Measurements from ENCODE around the gene DPYD.
"Not testable (repeated sequence)": the region's sequence is repeated elsewhere in the genome, so short reads cannot be mapped to it uniquely, and the experiment has no call there.

Gene DPYD

DNA sequence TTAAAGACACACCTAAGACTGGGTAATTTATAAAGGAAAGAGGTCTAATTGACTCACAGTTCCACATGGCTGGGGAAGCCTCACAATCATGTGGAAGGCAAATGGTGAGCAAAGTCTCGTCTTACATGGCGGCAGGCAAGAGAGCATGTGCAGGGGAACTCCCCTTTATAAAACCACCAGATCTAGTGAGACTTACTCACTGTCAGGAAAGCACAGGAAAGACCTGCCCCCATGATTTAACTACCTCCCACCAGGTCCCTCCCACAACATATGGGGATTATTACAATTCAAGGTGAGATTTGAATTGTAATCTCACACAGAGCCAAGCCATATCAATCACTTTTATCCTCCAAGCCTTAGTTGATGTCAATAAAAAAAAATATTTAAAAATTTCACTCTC is 689.5 kb downstream of the DPYD start:
- H3K36me3 Mint-ChIP-seq, result peaks cover 25% of the 10 kb centered on the region
- H3K27me3 Mint-ChIP-seq, H3K9me3 Mint-ChIP-seq, ATAC-seq, H3K4me1 Mint-ChIP-seq, H3K27ac Mint-ChIP-seq, H3K4me3 Mint-ChIP-seq: not testable (repeated sequence)

DNA sequence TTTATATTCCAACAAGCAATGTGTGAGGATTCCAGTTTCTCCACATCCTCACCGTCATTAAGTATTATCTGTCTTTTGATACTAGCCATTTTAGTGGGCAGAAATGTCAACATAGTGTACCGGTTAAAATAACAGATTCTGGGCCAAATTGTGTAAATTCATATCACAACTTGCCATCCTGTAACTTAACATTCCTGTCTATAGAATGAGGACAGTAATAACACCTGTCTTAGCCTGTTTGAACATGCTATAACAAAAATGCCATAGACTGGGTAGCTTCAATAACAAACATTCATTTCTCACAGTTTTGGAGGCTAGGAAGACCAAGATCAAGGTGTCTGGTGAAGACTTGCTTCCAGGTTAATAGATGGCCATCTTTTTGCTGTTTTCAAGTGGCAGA is 708.2 kb downstream of the DPYD start:
- ATAC-seq, result no peak

DNA sequence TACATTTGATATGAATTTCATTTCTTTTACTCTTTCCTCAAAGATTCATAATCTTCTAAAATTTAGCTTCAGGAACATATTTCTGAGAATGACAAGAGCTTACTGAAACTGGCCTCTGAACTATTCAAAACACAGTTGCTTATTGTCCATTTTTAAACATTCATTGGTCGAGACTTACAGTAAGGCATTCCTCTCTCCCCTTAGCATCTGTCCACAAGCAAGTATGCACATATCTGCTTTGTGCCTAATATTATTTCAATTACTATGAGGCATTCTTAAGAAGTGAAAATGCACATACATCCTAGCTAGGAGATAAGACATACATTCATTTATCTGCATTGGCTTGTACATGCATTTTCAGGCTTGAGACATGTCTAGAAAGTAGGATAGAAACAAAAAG is 710.5 kb downstream of the DPYD start:
- Mint-ChIP-seq H3K4me3 (no peak overlapping the region), H3K4me1 (no peaks in the 10 kb centered on the region), H3K27ac (no peak overlapping the region), H3K27me3 (no peaks in the 10 kb centered on the region), H3K9me3 (no peaks in the 10 kb centered on the region), H3K36me3 (no peaks in the 10 kb centered on the region)
- ATAC-seq, result no peak

More for the DNA sequence above, 708.2 kb downstream of the DPYD start:
- Mint-ChIP-seq H3K4me3 (no peak overlapping the region), H3K36me3 (peaks cover 6% of the 10 kb centered on the region), H3K27ac (no peak overlapping the region), H3K27me3 (no peaks in the 10 kb centered on the region), H3K9me3 (no peaks in the 10 kb centered on the region), H3K4me1 (no peaks in the 10 kb centered on the region)

DNA sequence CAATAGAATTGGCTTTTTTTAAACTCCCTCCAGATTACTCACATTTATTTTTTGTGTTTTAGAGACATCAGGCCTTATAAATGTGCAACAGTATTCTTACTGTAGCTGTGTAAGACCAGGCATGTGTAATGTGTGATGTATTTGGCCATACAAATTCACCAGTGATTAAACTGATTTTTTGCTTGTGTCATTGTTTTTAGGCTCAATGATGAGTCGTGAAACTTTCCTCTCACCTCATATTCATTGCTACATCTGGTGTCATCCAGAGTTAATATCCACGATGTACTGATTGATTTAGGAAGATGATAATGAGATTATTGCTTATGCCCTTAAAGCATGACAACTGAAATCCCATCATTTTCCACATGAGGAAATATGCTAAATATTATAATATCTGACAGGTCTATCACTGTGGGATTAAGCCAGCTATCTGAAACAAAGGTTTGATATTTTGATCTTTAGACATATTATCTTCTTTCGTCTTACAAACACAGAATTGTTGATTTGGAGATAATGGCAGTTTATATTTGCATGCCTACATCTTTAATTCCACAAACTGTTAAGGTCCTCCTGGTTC is 711.4 kb downstream of the DPYD start:
- Mint-ChIP-seq H3K4me3 (no peak overlapping the region), H3K9me3 (no peaks in the 10 kb centered on the region), H3K27ac (no peak overlapping the region), H3K36me3 (no peaks in the 10 kb centered on the region), H3K27me3 (no peaks in the 10 kb centered on the region), H3K4me1 (no peaks in the 10 kb centered on the region)
- ATAC-seq, result no peak

DNA sequence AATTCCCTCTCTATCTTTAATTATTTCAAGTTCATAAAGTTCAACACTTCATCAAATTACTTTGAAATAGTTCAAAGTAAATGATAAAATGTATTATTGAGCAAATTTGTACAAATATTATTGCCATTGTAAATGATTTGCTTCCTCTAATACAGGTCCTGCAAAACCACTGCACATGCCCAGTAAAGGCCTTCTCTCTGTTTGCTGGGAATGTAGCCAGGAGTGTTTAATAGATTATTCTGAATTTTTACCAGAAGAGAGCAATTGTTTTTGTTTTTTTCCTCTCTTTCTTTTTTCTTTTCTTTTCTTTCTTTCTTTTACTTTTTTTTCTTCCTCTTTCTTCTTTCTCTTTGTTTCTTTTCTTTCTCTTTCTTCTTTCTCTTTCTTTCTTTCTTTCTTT is 713.0 kb downstream of the DPYD start:
- Mint-ChIP-seq H3K4me1 (no peaks in the 10 kb centered on the region), H3K4me3 (no peak overlapping the region), H3K9me3 (no peaks in the 10 kb centered on the region), H3K36me3 (no peaks in the 10 kb centered on the region), H3K27me3 (no peaks in the 10 kb centered on the region), H3K27ac (no peak overlapping the region)
- no peak for ATAC-seq

DNA sequence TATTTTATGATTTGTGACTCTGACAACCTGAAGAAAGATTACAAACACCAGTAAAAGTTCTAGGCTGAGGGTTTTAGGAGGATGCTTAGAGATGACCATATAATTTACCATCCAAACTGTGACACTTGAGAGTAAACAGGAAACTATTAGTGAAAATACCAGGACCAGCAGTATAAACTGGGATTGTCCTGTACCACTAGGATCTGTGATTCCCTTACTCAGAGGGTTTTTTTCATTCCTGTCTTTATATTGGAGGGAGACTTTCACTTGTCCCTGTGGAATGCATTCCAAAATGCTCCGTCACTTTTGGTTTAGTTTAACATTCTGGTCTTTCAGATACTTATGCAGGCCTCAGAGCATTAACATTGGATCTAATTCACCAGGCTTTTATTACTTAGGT is 716.4 kb downstream of the DPYD start:
- Mint-ChIP-seq H3K4me3 (no peak overlapping the region), H3K27me3 (no peaks in the 10 kb centered on the region), H3K36me3 (no peaks in the 10 kb centered on the region), H3K4me1 (no peaks in the 10 kb centered on the region), H3K9me3 (no peaks in the 10 kb centered on the region), H3K27ac (no peak overlapping the region)
- no peak for ATAC-seq

DNA sequence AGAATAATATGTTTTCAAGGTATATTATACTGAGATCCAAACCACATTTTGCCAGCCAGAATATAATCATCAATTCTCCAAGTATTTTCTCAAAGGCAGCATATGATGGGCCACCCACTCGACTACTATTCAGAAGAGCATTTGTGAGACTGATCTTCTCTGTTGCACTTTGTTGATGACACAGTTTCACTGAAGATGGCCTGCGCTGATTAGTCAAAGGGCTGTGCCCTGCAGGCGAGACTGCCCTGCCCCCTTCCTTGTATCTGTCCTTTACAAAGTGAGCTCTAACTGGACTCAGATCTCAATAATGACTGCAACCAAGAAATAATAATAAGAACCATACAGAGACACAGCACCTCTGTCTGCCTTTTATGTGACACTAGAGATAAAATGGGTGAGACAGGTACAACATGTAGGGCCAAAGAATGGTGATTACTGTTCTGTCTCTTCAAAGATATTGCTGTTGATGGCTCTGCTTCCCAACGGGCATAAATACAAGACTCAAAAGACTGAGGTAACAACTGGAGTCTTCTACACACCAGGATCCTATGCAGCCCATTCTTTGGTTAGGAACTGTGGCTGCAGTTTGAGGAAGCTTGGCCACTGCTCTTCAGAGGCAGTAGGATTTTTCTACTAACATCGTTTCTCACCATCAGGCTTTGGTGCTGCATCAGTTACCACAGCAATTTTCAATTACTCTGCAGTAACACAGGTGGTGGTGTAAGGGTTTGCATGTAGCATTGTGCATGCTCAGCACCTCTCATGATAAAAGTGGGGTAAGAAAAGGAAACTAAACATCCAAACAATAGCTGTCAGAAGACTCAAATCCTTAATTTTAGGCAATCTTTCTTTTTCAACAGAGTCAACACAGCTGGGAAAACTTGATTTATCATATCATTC is 718.1 kb downstream of the DPYD start:
- Mint-ChIP-seq H3K36me3 (no peaks in the 10 kb centered on the region), H3K4me1 (no peaks in the 10 kb centered on the region), H3K4me3 (no peak overlapping the region), H3K27me3 (no peaks in the 10 kb centered on the region), H3K9me3 (no peaks in the 10 kb centered on the region), H3K27ac (no peak overlapping the region)
- ATAC-seq, result no peak

DNA sequence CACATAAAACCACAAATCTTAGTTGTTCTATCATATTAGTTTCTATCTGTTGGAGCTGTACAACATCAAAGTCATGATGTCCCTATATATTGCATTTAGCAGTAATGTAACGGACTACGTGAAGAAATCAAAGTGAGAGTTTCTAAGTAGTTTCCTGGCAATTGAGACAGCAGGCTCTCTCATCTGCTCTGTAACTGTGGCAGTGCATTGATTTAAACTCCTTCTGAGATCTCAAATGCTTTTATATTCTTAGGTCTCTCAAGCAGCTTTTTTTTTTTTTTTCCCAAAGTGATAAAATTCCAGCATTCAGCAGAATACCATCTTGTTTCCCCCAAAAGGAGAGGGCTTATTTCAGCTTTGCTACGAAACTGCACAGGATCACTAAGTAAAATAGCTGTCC is 719.2 kb downstream of the DPYD start:
- no peak for ATAC-seq
- no peaks in the 10 kb centered on the region for H3K9me3 Mint-ChIP-seq
- no peaks in the 10 kb centered on the region for H3K27me3 Mint-ChIP-seq
- H3K4me1 Mint-ChIP-seq, result no peaks in the 10 kb centered on the region
- H3K36me3 Mint-ChIP-seq, result no peaks in the 10 kb centered on the region
- H3K4me3 Mint-ChIP-seq, result no peak overlapping the region
- no peak overlapping the region for H3K27ac Mint-ChIP-seq

DNA sequence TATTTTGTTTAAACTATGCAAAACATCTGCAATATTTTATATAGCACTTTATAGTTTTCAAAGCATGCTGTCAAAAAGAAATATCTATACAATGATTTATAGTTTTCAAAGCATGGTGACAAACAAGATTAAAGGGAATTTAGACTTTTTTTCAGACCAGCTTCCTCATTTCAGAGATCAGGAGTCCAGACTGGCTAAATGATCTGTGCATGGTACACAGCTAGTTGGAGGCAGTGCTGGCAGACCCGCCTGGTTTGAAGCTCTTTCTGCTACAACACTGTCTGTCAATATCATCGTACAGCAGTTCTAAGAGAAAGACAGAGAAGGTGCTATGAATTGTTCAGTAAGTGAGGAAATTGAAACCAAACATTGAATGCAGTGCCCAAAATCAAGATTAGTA is 720.2 kb downstream of the DPYD start:
- no peak for ATAC-seq
- Mint-ChIP-seq H3K4me3 (no peak overlapping the region), H3K4me1 (no peaks in the 10 kb centered on the region), H3K36me3 (no peaks in the 10 kb centered on the region), H3K27ac (no peak overlapping the region), H3K27me3 (no peaks in the 10 kb centered on the region), H3K9me3 (no peaks in the 10 kb centered on the region)

DNA sequence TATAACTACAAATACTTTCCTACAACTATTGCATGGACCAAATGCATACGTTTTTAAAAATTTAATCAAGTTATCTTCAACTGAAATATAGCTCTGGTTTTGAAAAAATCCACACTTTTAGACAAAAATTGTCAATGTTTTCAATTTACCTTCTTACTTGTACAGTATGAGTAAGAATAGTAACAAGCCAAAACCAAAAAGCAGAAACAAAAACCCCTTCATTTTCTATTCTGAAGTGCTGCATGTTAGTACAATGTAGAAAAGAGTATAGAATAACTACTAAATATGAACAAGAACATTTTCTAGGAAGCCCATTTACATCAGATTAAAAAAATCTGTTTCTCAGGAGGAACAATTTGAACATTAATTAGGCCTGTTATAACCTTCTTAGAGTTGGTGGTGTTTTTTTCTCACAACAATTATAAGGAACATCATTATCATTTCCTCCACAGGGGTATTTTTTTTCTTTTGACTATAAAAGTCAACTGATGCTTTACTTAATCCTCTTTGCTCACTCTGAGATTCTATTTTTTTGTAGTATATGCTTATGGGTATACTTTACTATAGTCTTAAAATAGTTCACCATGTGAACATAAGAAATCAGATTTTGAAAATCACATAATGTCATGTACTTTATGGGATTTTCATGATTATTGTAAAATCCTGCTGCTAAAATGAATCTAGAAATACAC is 723.9 kb downstream of the DPYD start:
- no peak for ATAC-seq
- Mint-ChIP-seq H3K4me3 (no peak overlapping the region), H3K27me3 (no peaks in the 10 kb centered on the region), H3K27ac (no peak overlapping the region), H3K9me3 (no peaks in the 10 kb centered on the region), H3K36me3 (peaks cover 2% of the 10 kb centered on the region), H3K4me1 (no peaks in the 10 kb centered on the region)

DNA sequence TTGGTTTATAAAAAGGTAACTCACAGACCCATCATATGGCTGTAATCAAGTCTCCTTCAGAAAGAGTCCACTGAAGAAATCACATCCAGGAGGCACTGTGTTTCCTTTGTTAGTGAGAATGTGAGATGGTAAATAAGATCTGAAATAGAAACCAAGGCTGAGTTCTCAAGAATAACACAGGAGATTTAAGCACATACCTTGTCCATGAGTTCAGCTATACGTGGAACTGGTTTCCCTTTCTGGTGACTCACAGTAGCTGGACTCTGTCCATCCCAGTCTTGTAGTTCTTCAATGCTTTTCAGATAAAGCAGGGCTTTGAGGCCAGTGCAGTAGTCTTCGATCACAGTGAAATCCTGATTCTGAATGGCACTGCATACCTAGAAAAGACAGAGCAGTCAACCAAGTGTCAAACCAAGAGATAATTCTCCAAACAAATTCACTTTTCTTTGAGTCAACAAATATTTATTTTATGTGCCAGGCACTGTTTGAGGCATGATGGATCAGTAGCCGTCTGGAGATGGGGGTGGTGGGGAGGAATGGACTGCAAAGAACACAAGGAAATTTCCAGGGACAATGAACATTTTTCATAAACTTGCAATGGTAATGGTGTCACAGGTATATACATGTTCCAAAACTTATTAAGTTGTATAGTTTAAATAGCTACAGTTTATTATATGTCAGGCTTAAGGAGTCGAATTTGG is 727.8 kb downstream of the DPYD start:
- no peak overlapping the region for H3K4me3 Mint-ChIP-seq
- H3K4me1 Mint-ChIP-seq, result no peaks in the 10 kb centered on the region
- peaks cover 7% of the 10 kb centered on the region for H3K36me3 Mint-ChIP-seq
- no peaks in the 10 kb centered on the region for H3K27me3 Mint-ChIP-seq
- no peak overlapping the region for H3K27ac Mint-ChIP-seq
- ATAC-seq, result no peak
- no peaks in the 10 kb centered on the region for H3K9me3 Mint-ChIP-seq

DNA sequence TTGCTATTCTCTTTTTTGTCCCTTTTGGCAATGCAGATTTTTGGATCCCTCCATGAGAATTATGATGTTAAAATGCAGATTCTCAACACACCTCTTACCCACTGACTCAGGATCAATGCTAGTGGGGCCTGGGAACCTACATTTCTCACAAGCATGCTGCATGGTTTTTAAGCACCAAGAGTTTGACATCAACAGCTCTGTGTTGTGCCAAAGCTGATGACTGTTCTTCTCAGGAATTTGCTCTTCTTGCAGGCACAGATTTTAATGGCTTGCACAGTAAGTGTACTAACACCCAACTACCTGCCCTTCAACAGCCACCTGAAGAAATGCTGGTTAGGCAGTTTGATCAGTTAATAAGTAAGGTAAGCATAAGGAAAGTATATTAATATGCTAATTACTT is 730.5 kb downstream of the DPYD start:
- no peak for ATAC-seq
- H3K4me3 Mint-ChIP-seq, result no peak overlapping the region
- no peaks in the 10 kb centered on the region for H3K4me1 Mint-ChIP-seq
- H3K36me3 Mint-ChIP-seq, result peaks cover 7% of the 10 kb centered on the region
- no peak overlapping the region for H3K27ac Mint-ChIP-seq
- H3K9me3 Mint-ChIP-seq, result no peaks in the 10 kb centered on the region
- no peaks in the 10 kb centered on the region for H3K27me3 Mint-ChIP-seq

DNA sequence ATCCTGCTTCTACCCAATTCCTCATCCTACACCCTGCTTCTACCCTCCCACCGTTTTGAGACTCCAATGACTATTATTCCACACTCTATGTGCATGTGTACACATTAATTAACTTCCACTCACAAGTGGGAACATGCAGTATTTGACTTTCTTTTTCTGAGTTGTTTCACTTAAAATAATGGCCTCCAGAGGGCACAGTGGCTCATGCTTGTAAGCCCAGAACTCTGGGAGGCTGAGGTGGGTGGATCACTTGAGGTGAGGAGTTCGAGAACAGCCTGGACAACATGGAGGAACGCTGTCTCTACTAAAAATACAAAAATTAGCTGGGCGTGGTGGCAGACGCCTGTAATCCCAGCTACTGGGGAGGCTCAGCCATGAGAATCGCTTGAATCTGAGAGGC is 734.5 kb downstream of the DPYD start:
- ATAC-seq, result no peak
- Mint-ChIP-seq H3K4me1 (no peaks in the 10 kb centered on the region), H3K27ac (no peak overlapping the region), H3K4me3 (no peak overlapping the region), H3K27me3 (no peaks in the 10 kb centered on the region), H3K9me3 (no peaks in the 10 kb centered on the region), H3K36me3 (no peaks in the 10 kb centered on the region)

DNA sequence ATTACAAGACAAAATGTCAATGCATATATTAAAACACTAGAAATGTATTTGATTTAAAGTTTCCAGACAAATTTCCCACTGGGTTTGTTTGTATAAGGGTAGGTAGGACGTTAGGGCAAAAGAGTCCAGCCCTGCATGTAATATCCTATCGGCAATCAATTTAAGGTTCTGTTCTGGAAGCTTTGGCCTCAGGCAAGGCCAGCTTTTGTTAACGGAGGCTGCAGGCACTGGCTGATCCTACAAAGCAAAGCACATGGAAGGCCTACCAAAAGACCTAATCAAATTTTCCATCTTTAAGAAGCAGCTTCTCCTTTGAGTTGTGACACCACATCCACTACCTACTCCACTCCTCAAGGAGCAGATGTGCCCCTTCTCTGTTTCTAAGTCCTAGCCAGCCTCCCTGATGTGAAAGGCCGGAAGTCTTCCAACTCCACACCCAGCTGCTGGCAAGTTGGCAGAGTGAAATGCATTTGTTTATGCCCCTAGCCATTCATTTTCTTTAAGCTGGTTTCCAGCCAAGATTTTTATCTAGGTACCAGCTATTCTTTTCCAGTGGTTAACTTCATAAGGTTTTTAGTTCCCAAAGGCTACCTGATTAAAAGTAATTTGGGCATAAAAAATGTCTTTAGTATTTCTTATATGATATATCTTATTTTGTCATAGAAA is 746.7 kb downstream of the DPYD start:
- Mint-ChIP-seq H3K9me3 (no peaks in the 10 kb centered on the region), H3K4me3 (no peak overlapping the region), H3K36me3 (no peaks in the 10 kb centered on the region), H3K4me1 (no peaks in the 10 kb centered on the region), H3K27ac (no peak overlapping the region), H3K27me3 (no peaks in the 10 kb centered on the region)
- no peak for ATAC-seq

DNA sequence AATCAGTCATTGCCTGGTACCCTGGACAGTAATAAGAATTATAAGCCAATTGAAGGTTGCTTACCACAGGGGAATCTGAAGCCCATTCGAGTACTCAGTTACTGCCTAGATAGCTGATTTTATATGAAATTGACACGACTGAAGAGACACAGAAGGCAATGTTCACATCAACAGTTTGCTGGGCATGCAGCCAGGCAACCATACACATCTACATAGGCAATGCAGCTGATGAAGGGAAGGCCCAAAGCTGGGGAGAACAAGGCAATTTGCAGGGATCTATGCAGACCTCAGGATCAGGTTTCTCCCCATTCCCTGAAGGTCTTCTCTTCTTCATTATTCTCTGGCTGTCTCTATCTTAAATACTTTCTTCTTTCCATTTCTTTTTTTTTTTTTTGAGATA is 750.5 kb downstream of the DPYD start:
- Mint-ChIP-seq H3K36me3 (no peaks in the 10 kb centered on the region), H3K4me1 (no peaks in the 10 kb centered on the region), H3K9me3 (no peaks in the 10 kb centered on the region), H3K27me3 (no peaks in the 10 kb centered on the region), H3K27ac (no peak overlapping the region), H3K4me3 (no peak overlapping the region)
- no peak for ATAC-seq

Measured in stimulated activated memory B cell treated with anti-CD40 and anti-IgM and Interleukin-4, amounts not matched to agents 10 μg/mL and 1 μg/mL and 100 μg/mL, for 72 hours (primary cell).